Measurements from ENCODE around the gene LHX4.

LHX4 gene

DNA sequence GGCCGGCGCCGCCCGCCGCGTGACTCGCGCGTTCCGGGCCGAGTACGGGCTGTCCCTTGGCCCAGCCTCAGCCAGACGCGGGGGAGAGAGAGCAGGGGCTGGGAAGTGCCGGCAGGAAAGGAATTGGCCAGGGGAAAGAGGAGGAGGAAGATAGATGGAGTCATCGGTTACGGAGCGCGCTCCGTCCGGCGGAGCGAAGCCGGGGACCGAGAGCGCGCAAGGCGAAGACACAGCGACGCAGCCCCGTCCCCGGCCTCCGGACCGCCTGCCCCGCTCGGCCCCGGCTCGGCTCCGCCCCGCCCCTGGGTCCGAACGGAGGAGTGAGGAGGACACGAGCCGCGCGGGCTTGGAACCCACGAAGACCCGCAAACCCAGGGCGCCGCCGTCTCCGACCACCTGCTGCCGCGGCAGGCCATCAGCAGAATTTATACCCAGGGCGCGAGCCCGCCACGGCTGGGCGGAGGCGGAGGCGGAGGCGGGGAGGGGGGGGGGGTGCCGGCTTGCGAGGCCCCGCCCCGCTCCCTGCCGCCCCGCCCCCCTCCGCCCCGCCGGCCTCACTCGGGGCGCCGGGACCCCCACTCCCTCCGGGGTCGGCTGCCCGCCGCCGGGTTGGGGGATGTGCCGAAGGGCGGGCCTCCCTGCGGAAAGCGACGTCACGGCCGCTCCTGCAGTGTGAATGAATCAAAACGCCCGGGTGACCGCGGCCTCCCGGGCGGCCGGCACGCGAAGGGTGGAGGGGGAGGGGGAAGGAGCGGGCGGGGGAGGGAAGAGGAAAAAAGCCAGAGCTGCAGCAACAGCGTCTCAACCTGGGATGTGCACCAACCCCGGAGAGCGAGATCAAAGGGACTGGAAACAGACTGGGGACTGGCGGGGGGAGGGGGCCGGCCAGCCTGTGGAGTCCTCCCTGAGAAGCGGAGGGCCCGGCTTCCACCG, at the start of gene LHX4:
TSS of gene LHX4 (plus strand) at position 782 of the 933 bp plus-strand sequence. CDS start 266 bp downstream, outside the sequence.
- no peak for FAIRE-seq

DNA sequence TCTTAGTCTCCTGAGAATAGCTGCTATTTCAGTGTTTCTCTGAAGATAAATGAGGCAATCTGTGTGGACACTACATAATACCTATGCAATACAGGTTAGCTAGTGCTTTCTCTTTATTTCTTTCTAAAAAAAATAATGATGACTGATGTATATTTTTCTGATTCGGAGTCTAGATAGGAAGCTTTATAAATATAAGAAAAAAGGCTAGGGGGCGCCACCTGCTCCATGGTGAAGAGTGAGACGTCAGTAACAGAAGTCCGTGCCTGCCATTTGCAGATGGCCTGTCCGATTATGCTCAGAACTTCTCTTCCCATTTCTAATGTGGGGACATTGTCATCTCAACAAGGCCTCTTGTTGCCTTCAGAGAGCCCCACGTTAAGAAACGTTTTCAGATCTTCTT, 49.0 kb upstream of the LHX4 start:
- FAIRE-seq = no peak

DNA sequence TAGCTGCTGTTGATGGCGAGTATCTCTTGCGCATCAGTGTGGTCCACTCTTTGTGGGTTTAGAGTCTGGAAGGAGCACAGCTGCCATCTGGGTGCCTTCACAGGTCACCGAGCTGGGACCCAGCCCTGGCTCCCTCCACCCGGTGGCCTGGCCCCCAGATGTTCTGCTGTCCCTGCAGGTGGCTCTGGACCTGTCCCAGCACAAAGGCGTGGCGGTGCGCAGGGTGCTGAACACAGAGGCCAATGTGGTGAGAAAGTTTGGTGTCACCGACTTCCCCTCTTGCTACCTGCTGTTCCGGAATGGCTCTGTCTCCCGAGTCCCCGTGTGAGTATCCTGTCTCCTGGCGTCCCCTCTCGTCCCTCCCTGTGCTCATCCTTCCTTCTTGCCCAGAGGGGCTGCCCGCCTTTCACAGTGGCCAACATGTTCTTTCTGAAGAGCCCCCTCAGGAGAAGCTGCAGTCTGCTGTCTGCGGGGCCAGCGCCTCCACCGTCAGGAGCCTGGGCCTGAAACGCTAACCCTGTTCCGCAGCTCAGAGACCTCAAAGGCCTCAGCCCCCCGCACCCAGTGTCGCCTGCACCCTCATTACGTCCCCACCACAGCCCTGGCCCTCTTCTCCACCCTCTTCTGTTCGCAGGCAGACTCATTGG, 47.9 kb upstream of the LHX4 start:
- FAIRE-seq = no peak

DNA sequence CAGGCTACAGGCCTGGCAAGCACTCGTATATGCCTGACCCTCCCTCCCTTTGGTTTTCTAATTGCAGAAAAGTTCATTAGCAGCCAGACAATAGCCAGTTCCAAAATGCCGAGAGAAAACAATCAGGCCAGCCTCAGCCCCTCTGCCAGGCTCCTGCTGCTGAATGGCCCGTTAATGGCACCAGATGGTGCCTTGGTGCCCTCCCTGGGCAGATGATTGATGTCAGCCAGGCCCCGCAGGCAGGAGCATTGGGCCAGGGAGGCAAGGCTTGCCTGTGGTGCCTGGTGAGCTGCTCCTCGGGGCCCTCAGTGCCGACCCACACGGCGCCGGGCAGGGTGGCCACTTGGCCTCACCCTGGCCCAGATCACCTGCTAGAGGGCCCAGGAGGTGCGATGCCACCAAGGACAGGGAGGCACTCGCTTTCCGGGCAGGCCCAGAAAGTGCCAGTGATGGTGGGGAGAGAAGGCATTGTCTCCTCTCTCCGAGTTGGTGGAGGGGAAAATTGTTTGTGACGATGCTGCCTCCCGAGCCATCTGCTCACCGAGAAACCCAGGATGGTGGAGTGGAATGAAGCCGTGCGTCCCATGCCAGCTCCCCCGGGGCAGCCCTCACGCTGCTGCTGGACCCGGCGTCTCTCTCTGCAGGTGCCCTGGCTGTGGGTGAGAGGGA, 47.3 kb upstream of the LHX4 start:
- no peak for FAIRE-seq

DNA sequence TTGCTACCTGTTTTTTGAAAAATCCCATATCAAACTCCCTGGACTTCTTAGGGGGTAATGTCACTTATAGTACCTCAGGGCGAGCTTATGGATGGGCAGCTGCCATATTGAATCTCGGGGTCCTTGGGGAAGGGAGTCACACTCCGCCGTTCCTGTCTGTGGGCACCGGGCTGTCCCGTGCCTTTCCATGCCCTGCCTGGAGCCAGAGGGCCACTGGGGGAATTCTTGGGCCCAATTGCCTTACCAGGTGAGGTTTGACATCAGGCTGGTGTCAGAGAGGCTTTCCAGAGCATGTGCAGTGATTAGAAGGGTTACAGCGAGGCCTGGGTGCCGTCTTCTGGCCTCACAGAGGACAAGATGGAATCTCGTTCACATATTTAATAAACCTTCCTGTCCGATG, 46.6 kb upstream of the LHX4 start:
- FAIRE-seq = no peak

DNA sequence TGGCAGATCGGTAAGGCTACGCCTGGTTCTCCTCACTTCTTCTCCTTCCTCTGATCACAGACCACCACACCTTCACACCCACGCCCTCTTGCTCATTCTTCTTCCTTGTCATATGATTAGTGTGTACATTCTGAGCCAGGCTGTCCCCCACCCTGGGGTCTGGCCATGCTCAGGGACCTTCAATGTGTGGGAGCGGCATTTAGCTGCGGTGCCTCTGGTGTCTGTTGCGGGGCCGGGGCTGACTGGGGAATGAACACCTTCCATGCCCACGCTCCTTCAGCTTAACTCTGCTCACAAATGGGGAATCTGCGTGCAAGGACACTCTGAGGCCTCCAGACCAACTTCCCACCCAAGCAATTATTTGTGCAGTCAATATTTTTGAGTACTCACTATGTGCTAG, 46.0 kb upstream of the LHX4 start:
- no peak for FAIRE-seq

DNA sequence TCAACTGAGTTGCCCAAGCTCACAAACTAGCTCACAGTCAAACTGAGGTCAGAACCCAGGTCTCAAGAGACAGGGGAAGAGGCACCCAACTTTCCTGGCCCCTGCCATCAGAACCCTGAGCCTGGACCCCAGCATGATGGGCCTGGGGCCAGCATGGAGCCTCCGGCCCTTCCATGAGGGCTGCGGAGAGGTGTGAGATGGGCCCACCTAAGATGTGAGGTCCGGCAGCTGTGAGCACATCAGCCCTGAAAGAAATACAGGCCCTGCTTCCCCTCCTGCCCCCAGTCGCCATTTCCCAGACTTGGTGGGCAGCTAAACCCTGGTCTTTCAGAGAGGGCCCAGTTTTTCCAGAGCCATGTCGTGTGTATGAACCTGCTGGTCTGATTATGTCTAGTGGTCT, 44.8 kb upstream of the LHX4 start:
- no peak for FAIRE-seq

DNA sequence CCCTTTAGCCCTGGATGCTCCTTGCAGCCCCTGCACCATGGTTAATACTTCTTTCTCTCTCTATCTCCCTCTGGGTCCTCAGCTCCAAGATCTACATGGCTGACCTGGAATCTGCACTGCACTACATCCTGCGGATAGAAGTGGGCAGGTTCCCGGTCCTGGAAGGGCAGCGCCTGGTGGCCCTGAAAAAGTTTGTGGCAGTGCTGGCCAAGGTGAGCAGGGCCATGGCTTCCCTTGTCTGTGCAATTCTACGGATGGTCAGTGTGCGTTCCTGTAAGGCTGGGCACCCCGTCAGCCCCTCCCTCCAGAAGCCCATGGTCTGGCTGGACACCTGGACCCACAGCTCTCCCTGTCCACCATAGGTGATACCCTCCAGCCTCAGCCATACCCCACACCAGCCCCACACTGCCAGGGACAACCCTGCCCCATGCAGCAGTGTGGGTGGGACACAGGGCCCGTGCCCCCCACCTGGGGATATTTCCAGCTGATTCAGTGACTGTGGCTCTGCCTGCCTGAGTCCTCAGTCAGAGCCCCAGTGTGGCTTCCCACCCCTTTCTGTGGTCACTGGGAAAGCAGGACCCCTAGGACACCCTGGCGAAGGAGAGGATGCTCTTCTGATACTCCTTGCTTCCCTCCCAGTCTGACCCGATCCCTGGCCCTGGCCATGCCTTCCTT, 44.0 kb upstream of the LHX4 start:
- no peak for FAIRE-seq

DNA sequence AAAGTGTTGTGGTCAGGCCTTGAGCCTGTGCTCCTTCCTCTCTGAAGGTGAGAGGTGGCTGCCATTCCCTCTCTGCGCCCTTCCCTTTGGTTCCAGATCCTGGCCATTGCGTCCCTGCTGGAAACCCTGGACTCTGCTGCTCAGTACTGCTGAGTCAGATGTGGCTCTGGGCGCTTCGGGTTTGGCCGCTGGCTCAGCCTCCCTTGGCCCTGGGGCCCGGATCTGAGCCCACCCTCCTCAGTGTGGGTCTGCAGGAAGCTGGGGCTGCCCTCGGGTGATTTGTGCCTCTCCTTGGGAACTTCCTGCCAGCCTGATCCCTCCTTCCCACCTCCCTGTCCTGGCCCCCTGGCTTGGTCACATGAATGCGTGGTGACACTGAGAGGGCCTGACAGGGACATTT, 43.2 kb upstream of the LHX4 start:
- FAIRE-seq = no peak

DNA sequence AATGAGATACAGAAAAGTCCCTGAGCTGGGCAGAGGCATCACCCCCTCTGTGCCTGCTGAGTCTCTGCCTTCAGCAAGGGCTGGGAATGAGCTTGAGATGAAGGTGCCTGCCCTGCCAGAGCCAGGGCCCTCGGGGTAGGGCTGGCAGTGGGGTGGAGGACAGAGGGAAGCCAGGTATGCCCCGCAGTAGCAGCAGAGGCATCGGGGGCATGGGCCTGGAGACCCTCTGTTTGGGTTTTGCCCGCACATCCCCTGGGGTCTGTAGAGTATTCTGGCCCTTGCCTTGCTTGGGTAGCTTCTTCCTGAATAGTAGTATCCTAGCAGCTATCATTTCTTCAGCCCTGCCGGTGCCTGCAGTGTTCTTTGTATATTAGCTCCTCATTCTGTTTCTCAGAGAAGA, 42.4 kb upstream of the LHX4 start:
- FAIRE-seq = no peak

DNA sequence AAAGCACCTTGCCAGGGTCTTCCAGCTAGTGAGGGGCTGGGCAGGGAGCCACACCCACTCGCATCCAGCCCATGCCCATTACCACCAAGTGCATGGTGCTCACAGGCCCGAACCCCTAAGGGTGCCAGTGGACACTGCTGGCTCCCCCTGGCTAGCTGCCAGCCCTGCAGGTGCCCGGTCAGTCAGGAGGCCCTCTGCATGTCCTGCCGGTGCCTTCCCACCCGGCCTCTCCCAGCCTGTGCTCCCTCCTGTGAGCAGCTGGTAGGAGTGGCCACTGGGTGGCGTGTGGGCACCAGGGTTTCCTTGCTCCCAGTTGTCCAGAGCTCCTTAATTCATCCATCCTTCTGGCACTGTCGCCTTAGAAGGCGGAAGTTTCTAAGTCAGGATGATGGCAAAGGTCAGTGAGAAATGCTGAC, 42.0 kb upstream of the LHX4 start:
- FAIRE-seq = no peak

DNA sequence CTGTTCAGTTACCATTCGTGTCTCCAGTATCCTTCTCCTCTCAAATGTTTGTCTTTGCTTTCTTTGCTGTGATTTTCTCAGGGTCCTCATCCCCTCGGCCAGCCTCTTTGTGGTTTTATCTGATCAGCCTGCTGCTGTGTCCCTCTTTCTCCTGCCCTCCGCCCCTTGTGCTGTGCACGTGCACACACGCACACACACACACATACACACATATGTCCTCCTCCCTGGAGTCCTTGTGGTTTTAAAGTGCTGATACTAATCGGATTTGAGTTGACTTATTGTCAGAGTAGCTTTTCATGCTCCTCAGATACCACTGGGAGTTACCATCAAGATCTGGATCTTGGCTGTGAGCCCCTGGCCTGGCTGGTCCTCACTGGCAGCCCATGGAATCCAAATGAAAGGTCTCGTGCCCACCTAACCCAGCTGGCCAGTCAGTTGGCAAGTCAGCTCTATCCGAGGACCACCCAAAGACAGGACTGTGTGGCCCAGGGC, 41.3 kb upstream of the LHX4 start:
- FAIRE-seq = no peak

DNA sequence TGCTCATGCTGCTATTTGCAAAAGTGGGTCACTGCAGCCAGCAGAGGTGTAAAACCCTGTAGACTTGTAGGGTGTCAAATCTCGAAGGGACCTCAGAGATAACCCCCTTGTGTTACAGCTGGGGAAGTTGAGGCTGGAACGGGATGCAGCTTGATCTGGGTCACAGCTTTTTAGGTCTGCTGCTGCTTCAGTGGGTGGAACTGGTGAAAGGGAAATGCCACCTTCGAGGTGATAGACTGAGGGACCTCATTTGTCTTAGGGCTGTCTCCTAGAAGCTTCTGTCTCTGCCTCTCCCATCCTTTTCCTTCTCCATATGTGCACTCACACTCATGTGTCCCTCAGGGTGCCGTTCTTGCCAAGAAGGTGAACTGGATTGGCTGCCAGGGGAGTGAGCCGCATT, 40.0 kb upstream of the LHX4 start:
- FAIRE-seq = no peak

DNA sequence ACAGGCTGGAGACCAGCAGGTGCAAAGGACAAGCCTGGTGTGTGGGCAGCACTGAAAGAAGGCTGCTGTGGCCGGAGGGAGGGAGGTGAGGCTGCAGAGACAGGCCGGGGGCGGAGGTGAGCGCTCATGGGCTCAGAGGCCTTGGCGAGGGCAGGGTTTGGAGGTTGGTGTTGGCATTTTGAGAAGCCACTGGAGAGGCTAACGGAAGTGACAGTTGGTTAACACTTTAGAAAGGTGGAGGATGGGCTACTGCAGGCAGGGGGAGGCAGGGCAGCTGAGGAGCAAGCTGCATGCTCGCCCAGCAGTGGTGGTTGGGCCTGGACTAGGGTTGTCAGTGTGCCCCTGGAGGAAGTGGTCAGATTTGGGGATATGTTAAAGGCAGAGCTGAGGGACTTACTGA, 37.9 kb upstream of the LHX4 start:
- FAIRE-seq = no peak

DNA sequence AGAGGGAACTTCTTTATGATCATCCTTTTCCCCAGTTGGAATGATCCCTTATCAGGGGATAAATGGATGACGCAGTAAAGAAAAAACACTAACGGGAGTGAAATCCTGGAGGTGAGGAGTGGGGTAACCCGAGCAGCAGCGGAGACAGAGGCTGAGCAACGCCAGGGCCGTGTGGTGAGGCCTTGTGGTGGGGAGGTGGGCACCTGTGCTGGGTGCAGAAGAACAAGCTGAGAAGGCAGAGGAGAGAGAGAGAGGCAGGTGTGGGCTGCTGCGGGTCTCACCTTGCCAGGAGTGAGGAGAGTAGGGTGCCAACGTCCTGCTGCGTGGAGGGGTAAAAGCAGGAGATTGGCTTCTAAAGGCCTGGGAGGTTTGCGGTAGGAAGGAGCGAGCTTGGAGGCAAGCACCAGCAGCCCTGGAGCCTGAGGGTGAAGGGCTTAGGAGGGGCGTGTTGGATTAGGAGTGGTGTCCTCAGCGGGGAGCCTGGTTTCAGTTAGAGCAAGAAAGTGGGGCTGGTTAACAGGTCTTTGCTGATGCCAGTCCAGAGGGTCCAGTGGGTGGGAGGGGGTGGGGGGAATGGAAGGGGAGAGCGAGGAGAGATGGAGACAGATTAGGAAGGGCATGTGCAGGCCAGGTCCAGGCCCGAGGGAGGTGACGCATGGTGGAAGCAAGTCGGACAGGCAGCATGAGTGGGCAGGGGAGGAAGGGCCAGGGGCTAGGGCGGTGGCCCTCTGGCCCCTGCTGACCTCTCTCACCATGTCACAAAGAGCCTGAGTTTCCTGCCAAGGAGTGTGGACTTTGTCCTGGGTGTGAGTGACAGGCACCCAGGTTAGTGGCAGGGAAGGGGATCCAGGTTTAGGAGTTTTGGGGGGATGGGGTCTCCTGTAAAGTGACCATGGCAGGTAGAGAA, 36.7 kb upstream of the LHX4 start:
- no peak for FAIRE-seq

DNA sequence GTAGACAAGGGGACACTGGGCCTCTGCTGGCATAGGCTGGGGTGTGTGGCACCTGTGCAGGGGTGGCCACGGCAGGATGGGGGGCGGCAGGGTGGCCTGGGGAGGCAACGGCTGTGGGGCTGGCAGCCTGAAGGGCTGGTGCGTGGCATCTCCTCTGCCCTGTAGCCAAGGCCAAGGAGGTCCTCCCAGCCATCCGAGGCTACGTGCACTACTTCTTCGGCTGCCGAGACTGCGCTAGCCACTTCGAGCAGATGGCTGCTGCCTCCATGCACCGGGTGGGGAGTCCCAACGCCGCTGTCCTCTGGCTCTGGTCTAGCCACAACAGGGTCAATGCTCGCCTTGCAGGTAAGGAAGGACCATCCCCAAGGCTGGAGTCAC, 36.0 kb upstream of the LHX4 start:
- no peak for FAIRE-seq

DNA sequence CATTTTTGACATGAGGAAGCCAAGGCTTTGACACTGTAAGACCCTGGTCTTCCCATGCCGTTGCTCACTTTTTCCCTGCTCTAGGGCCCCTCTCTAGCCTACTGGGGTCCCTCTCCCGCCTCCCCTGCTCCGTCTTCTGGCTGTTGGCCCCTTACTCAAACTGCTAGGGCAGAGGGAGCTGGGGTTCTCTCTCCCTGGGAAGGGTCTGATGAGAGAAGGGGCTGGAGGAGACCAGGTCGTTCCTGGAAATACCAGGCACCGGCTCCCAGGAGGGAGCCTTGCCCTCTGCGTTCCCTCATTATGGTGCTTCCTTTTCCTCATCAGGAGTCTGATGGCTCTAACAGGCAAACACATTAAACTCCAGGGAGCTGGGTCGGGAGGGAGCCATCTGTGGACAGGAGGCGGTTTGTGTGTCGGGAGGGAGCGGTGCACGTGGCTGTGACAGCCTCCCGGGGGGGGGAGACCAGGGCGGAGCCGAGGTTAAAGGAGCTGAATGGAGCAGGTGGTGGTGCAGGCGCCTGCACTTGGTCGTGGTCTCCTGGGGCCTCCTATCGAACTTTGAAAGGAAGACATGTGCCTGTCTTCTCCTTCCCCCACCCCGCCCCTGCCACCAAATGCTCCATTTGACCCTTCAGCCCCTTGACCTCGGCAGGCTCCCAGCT, 35.4 kb upstream of the LHX4 start:
- FAIRE-seq = no peak

DNA sequence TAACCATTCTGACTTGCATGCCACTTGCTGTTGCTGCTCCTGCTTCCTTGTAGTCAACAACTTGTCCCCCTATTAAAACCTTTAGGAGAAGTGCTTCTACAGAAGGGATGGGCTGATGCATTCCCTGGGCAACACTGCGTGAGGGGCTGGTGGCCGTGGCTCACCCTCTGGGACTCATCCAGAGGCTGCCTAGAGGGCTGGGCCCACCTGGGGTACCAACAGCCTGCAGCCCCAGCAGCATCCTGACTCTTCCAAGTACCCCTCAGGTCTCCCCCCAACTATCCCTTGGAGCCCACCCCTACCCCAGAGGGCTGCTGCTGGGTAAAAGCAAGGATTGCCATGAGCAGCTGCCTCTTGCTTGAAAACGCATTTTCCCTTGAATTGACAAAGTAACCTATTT, 34.7 kb upstream of the LHX4 start:
- FAIRE-seq = no peak

DNA sequence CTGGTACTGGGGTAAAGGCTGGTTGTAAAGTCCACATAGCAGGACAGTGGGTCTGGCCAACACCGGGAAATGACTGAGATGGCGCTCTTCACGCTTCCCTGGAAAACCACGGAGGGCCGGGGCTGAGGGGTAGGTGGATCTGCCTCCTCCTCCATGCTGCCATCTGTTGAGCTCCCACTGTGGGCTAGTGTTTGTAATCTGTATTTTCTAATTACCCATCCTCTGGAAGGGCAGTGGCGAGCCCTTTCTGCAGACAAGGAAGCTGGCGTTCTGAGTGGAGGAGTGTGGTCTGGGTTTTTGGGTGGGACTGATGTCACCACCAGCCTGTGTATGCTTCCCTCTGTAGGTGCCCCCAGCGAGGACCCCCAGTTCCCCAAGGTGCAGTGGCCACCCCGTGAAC, 34.1 kb upstream of the LHX4 start:
- FAIRE-seq = no peak

DNA sequence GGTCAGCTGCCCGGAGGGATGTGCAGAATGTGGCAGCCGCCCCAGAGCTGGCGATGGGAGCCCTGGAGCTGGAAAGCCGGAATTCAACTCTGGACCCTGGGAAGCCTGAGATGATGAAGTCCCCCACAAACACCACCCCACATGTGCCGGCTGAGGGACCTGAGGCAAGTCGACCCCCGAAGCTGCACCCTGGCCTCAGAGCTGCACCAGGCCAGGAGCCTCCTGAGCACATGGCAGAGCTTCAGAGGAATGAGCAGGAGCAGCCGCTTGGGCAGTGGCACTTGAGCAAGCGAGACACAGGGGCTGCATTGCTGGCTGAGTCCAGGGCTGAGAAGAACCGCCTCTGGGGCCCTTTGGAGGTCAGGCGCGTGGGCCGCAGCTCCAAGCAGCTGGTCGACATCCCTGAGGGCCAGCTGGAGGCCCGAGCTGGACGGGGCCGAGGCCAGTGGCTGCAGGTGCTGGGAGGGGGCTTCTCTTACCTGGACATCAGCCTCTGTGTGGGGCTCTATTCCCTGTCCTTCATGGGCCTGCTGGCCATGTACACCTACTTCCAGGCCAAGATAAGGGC, 33.5 kb upstream of the LHX4 start:
- no peak for FAIRE-seq

DNA sequence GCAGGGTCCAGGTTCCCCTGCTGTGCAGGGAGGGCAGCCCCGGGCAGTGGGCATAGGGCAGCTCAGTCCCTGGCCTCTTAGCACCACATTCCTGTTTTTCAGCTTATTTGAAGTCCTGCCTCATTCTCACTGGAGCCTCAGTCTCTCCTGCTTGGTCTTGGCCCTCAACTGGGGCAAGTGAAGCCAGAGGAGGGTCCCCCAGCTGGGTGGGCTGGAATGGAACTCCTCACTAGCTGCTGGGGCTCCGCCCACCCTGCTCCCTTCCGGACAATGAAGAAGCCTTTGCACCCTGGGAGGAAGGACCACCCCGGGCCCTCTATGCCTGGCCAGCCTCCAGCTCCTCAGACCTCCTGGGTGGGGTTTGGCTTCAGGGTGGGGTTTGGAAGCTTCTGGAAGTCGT, 32.8 kb upstream of the LHX4 start:
- no peak for FAIRE-seq
